ENCODE measurements around the gene RGS7.
"Not testable (repeated sequence)": the region's sequence is repeated elsewhere in the genome, so short reads cannot be mapped to it uniquely, and the experiment has no call there.

RGS7 gene

GRCh38 chr1:241213139-241213538 lies 143.9 kb downstream of the RGS7 start:
- FAIRE-seq: no peak

GRCh38 chr1:241212628-241213027 lies 144.4 kb downstream of the RGS7 start:
- no peak for DNase-seq (ENCODE audit: low spot score)
- FAIRE-seq: no peak

More at GRCh38 chr1:241213139-241213538, 143.9 kb downstream of the RGS7 start:
- DNase-seq (ENCODE audit: low spot score): no peak

- FAIRE-seq: no peak
- no peak for DNase-seq (ENCODE audit: low spot score)
Observed at GRCh38 chr1:241208910-241209379, 148.1 kb downstream of the RGS7 start.

DNA sequence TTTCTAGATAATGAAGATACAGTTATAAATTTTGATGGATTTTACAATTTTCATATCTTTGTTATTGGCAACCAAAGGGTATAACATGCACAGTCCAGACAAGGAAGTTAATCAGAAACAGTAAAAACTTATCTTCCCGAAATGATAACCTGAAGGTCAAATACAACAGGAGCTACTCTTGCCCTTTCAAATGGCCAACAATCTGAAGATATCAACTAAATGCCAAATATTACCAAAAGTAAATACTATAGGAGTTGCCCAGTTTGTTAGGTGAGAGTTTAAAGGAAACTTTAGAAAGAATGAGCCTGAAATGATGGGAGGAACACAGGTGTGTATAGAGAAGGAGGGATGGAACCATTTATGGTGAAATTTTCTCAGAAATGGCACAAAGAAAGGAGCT lies 153.2 kb downstream of the RGS7 start:
- FAIRE-seq (no peak), DNase-seq (ENCODE audit: low spot score) (no peak)

- DNase-seq (ENCODE audit: low spot score) (no peak), FAIRE-seq (no peak)
Observed at GRCh38 chr1:241202401-241202800, 154.6 kb downstream of the RGS7 start.

- DNase-seq (ENCODE audit: low spot score) (no peak), FAIRE-seq (no peak)
Observed at GRCh38 chr1:241186716-241187115, 170.3 kb downstream of the RGS7 start.

GRCh38 chr1:241181971-241182370 lies 175.0 kb downstream of the RGS7 start:
- FAIRE-seq (no peak), DNase-seq (ENCODE audit: low spot score) (no peak)

GRCh38 chr1:241181471-241181870 lies 175.5 kb downstream of the RGS7 start:
- no peak for DNase-seq (ENCODE audit: low spot score)
- no peak for FAIRE-seq

DNA sequence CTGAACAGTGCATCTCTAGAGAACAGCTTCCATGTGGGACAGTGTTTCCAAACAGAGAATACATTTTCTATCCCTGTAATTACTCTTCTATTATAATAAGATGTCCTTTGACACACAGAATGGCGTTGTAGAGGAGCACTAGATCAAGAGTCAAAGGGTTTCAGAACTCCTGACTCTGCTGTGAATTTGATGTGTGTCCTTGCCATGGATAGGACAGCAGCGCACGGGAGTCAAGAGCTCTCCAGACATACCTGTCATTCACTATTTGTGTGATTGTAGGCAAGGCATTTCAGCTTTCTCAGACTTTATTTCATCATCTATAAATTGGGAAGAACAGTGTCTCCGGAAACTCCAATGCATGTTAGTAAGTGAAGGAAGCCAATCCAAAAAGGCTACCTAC lies 176.4 kb downstream of the RGS7 start:
- no peak for FAIRE-seq

DNA sequence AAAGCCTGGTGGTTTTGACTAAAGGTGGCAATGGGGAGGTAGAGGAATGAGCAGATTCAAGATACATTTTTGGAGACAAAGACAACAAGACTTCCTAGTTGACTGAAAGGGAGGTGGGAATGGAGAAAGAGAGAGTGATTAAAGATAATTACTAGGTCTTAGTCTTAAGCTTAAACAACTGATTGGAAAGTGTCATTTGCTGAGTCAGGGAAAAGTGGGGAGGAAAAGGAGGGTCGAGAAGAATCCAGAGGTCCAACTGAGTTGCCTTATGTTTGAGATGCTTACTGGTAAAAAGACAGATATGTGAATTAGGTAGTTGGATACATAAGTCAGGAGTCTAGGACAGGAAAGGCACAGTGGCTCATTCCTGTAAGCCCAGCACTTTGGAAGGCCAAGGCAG lies 179.3 kb downstream of the RGS7 start:
- FAIRE-seq (no peak), DNase-seq (ENCODE audit: low spot score) (no peak)

More for the DNA sequence above, 176.4 kb downstream of the RGS7 start:
- DNase-seq (ENCODE audit: low spot score): no peak

DNA sequence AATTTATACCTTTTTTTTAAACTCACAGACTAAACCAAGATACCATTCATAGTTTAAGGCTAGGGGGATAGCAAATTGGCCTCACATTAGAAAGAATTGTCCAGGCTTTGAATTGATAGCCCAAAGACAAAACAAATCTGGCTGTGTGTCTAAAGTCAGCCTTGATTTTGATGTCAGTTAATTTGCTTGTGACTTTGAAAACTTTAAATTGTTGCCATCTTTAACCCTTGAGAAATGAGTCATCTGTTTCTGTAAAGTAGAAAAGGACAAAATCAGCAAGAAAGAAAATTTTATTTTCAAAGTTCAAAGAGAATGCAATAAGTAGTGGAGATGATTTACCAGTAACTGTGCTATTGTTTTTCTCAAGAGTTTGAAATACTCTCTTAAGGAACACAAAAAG lies 184.5 kb downstream of the RGS7 start:
- no peak for FAIRE-seq
- DNase-seq (ENCODE audit: low spot score): no peak

GRCh38 chr1:241171991-241172390 lies 185.0 kb downstream of the RGS7 start:
- FAIRE-seq: no peak
- no peak for DNase-seq (ENCODE audit: low spot score)

GRCh38 chr1:241167121-241167630 lies 189.8 kb downstream of the RGS7 start:
- DNase-seq (ENCODE audit: low spot score) (no peak), FAIRE-seq (no peak)

GRCh38 chr1:241166625-241167024 lies 190.4 kb downstream of the RGS7 start:
- no peak for FAIRE-seq
- DNase-seq (ENCODE audit: low spot score): no peak

DNA sequence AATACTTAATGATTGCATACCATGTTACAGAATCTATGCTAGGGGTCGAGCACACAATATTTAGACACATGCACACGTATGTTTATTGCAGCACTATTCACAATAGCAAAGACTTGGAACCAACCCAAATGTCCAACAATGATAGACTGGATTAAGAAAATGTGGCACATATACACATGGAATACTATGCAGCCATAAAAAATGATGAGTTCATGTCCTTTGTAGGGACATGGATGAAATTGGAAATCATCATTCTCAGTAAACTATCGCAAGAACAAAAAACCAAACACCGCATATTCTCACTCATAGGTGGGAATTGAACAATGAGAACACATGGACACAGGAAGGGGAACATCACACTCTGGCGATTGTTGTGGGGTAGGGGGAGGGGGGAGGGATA lies 191.7 kb downstream of the RGS7 start:
- FAIRE-seq; DNase-seq (ENCODE audit: low spot score): not testable (repeated sequence)

DNA sequence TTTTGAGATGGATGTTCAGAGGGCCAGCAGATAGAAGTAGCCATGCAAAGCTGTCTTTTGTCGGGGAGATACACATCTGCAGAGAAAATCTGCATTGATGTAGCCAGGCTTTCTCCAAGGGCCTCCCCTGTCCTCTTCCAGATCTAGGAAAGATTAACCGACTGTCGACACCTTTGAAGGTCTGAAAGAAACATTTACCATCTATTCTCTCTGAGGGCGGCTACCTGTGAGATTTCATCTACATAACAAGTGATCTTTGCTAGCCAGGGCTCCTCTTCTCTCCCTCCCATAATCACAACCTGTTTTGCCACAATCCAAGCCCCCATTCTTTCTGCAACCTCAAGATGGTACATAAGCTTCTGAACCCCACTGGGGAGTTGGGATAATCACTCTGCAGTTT lies 193.6 kb downstream of the RGS7 start:
- FAIRE-seq: no peak

DNA sequence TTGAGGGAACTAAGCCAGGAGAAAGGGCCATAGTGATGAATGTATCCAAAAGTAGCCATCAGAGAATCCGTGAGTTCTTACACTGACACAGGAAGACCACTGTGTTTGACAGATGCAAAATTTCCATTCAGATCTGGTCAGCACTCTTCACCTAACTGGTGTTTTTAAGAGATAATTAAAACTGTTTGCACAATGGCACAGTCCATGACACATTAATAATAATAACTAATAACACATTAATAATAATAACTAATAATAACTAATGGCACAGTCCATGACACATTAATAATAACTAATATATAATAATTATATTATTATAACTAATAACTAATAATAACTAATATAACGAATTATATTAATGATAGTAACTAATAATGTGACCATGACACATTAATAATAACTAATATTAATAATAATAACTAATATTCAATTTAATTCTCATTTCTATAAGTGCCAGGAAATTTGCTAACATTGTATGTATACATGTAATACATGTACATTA lies 195.8 kb downstream of the RGS7 start:
- FAIRE-seq (peak; percentile 53), DNase-seq (ENCODE audit: low spot score) (no peak)

More for the DNA sequence above, 193.6 kb downstream of the RGS7 start:
- DNase-seq (ENCODE audit: low spot score): no peak

- FAIRE-seq (no peak), DNase-seq (ENCODE audit: low spot score) (no peak)
Observed at GRCh38 chr1:241157435-241157834, 199.6 kb downstream of the RGS7 start.

- DNase-seq (ENCODE audit: low spot score) (no peak), FAIRE-seq (no peak)
Observed at GRCh38 chr1:241156231-241156965, 200.6 kb downstream of the RGS7 start.

DNA sequence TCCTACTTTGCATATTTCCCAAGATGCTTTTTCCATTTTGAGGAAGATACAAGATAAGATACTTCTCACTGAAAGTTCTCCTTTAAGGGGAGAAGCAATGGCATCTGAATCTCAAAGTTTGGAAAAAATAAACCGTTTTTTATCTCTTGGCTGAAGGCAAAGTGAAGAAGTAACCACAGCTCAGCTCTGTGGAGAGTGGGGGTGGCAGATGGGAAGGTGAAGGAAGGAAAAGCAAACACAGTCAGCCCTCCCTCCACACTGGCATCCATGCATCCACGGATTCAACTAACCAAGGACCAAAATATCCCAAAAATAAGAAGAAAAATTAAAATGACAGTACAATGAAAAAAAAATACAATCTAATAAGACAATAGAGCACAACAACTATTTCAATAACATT lies 211.1 kb downstream of the RGS7 start:
- FAIRE-seq: no peak
- DNase-seq (ENCODE audit: low spot score): no peak

- DNase-seq (ENCODE audit: low spot score): no peak
- no peak for FAIRE-seq
Observed at GRCh38 chr1:241143765-241144442, 213.1 kb downstream of the RGS7 start.

DNA sequence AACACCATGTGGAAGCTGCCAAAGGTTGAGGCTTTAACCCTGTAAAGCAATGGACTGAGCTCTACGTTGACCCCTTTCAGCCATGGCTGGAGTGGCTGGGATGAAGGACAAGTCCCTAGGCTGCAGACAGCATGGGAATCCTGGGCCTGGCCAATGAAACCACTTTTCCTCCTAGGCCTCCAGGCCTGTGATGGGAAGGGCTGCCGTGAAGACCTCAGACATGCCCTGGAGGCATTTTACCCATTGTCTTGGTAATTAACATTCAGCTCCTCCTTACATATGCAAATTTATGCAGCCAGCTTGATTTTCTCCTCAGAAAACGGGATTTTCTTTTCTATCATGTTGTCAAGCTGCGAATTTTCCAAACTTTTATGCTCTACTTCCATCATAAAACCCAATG lies 214.5 kb downstream of the RGS7 start:
- FAIRE-seq: no peak
- no peak for DNase-seq (ENCODE audit: low spot score)
